Kidney tubule cell (primary cell): ENCODE data around the gene PRKD2.
"Not testable (repeated sequence)": the region's sequence is repeated elsewhere in the genome, so short reads cannot be mapped to it uniquely, and the experiment has no call there.

Experiments
- DNase-seq: peaks from one replicate; pipeline ENCODE4 v3.0.0-alpha.2; 2018; ENCODE audit warnings: low spot score

The PRKD2 gene

DNA sequence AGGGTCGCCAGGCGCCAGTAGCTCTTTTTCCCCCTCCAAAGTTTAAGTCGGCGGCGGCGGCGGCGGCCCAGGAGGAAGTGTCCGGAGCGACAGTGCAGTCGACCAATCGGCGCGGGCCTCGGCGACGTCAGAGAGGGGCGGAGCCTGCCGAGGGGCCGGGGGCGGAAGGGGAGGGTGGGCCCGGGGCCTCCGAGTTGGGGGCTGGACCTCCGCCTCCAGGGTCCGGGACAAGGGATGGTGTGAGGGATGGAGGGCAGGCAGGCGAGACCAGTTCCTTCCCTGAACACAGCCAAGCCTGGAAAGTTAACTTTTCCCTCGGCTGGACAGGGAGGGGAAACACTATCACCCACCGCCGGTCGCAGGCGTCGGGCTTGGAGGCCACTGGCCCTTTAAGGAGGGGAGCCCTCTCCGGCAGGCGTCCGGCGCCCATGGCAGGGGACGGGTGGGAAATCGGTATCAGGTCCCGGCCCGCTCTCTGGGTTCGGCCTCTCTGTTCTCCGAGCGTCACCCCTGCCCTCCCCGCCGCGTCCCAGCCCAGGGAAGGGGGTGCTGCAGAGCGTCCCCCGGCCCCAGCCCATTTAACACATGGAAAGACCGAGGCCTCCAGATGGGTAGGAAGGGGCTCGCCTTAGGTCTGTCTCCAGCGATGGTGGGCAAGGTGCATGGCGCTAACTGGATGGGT, at the start of gene PRKD2:
Gene PRKD2 (minus strand): TSS at position 81 of the 682 bp plus-strand sequence. CDS start 744 bp downstream, outside the sequence.
- peak; percentile 79 for DNase-seq

GRCh38 chr19:46764817-46765291, 47.9 kb upstream of the PRKD2 start:
- DNase-seq: no peak

- DNase-seq: no peak
These were observed 45.5 kb upstream of the PRKD2 start for GRCh38 chr19:46762245-46762890.

GRCh38 chr19:46761418-46761831, 44.5 kb upstream of the PRKD2 start:
- DNase-seq: no peak

DNA sequence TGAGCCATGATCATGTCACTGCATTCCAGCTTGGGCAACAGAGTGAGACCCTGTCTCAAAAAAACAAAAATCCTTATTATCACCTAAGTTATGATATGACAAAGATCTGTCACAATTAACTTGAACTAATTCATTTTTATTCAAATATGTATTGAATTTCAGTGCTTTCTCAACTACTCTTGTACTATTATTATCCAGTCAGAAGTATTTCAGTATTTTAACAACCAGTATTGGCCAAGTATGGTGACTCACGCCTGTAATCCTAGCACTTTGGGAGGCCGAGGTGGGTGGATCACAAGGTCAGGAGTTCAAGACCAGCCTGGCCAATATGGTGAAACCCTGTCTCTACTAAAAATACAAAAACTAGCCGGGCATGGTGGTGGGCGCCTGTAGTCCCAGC, 44.0 kb upstream of the PRKD2 start:
- not testable (repeated sequence) for DNase-seq

- DNase-seq: no peak
These were observed 43.4 kb upstream of the PRKD2 start for GRCh38 chr19:46760363-46760762.

- no peak for DNase-seq
These were observed 43.0 kb upstream of the PRKD2 start for GRCh38 chr19:46759817-46760333.

DNA sequence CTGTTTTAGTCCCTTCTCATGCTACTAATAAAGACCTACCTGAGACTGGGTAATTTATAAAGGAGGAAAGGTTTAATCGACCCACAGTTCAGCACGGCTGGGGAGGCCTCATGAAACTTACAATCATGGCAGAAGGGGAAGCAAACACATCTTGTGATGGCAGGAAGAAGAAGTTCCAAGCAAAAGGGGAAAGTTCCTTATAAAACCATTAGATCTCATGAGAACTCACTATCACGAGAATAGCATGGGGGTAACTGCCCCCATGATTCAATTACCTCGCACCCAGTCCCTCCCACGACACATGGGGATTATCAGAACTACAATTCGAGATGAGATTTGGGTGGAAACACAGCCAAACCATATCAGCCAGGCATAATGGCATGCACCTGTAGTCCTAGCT, 42.3 kb upstream of the PRKD2 start:
- DNase-seq: no peak

- DNase-seq: no peak
These were observed 39.6 kb upstream of the PRKD2 start for GRCh38 chr19:46756544-46756888.

- DNase-seq: no peak
These were observed 39.1 kb upstream of the PRKD2 start for GRCh38 chr19:46755853-46756543.

DNA sequence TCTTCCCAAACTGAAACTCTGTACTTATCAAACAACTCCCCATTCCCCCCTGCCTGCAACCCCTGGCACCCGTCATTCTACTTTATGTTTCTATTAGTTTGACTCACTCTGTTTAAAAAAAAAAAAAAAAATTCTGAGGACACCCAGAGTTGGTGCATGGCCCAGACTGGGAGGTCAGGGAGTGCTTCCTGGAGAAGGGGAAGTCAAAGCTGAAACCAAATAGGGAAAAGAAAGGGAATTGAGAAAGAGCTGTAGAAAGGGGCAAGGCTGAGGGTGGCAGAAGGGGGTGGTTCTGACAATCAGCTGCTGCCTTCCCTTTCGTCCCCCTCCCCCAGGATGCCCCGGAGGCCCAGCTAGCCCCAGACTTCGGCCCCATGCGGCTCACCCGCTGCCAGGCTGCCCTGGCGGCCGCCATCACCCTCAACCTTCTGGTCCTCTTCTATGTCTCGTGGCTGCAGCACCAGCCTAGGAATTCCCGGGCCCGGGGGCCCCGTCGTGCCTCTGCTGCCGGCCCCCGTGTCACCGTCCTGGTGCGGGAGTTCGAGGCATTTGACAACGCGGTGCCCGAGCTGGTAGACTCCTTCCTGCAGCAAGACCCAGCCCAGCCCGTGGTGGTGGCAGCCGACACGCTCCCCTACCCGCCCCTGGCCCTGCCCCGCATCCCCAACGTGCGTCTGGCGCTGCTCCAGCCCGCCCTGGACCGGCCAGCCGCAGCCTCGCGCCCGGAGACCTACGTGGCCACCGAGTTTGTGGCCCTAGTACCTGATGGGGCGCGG, 38.4 kb upstream of the PRKD2 start:
- DNase-seq: no peak

- no peak for DNase-seq
These were observed 36.7 kb upstream of the PRKD2 start for GRCh38 chr19:46753420-46754155.

DNA sequence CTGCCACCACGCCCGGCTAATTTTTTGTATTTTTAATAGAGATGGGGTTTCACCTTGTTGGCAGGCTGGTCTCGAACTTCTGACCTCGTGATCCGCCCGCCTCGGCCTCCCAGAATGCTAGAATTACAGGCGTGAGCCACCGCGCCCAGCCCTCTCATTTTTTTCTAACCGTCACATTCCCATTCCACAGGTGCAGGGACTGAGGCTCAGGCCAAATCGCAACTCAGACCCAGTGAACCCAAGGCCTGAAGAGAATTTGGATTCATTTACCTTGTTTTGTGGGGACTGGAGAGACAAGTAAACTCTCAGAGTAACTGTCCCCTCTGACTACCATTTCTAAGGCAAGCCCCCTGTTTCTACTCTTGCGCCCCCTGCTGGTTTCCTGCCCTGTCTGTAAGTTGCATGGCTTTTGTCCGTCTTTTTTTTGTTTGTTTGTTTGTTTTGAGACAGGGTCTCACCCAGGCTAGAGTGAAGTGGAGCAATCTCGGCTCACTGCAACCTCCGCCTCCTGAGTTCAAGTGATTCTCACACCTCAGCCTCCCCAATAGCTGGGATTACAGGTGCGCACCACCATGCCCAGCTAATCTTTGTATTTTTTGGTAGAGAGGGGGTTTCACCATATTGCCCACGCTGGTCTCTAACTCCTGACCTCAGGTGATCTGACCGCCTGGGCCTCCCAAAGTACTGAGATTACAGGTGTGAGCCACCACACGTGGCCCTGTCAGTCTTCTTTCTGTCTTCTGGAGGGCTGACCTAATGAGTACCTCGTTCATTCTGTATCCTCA, 31.6 kb upstream of the PRKD2 start:
- DNase-seq: peak; percentile 51

DNA sequence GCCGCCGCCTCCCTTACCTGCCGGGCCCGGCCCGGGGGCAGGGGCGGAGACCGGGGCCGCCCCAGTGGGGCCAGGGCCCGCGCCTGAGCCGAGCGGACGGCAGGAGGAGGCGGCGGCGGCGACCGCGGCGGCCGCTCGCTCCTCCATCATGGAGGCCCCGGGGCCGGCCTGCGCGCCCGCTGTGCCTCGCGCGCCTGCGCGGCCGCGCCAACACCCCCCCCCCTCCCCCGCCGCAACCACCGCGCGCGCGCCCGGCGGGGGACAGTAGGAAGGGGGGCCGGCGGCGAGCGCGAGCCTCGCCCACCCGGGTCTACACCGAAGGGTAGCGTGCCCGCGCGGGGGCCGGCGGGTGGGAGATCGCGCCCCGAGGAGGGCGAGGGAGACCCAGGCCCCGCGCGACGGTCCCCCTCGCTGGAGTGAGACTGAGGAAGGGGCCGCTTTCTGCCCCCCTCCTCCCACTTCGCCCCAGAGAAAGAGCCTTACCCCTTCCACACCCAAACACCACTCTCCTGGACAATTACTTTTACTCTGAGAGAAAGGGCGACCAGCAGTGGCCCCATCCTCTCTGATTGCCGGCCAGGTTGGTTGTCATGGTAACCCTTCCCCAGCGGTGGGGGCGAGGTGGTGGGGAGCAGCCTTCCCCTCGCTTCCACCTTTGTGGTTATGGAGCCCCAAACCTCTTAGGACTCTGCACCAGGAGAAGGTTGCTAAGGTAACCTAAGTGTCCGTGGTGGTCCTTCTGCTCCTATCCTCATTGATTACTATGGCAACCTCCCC, 29.6 kb upstream of the PRKD2 start, which contains the start of gene STRN4:
Gene STRN4 (minus strand): TSS at position 170 of the 777 bp plus-strand sequence. CDS start 20 bp downstream, at position 150.
- DNase-seq: peak; percentile 52

GRCh38 chr19:46745521-46746280, 28.8 kb upstream of the PRKD2 start, which contains the start of gene FKRP:
TSS of gene FKRP (plus strand) at chr19:46746057. CDS start at chr19:46755451, 9,394 bp downstream.
- DNase-seq: no peak

DNA sequence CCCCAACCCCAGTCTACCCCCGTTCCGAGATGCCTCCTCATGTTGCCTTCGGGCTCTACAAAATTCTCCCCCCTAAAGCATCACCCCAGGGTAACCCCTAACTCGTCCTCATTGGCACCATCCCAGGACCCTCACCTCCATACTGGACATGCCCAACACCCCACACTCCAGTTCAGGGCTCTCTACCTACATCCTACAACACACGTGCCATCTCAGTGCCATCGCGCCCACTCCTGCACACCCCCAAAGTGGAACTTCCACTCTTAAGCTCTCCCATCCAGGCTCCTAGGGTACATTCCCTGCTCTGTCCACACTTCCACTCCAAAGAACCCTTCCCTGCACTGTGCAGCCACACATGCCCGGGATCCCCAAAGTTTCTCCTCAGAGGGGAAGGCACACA, 28.1 kb upstream of the PRKD2 start:
- DNase-seq: no peak

- no peak for DNase-seq
These were observed 27.2 kb upstream of the PRKD2 start for GRCh38 chr19:46744005-46744691.

DNA sequence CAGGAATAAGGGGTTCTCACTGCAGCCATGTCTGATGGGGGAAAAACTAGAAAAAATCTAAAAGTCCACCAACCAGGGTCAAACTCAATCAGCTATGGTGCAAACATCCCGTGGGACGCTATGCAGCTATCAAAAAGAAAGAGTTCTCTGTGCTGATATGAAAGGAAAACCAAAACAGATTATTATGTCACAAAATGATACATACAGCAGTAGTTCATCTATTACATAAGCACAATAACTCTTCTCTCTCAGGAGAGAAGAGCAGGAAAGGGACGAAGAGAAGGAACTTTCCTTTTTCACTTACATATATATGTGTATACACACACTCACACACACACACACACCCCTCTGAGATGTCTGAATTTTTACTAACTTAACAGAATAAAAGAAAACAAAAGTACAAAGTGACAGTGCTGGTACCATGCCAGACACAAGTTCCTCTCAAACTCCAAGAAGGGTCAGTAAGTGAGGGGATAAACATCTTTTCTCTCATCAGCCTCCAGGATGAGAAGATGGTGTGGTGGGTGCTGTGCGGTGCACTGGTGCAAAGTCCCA, 26.1 kb upstream of the PRKD2 start:
- no peak for DNase-seq
